ENCODE results near the gene S100A6. TPM values are rescaled to one million over a fixed set of nuclear protein-coding genes. Genes with fewer than 3 reads are reported as not detected.

The S100A6 gene
- total and polyA plus RNA-seq, 3 donors from 2014 or later, result 30.9 to 372 (median 57.4) TPM

- H3K4me1 ChIP-seq, result peaks cover 25% of the 10 kb centered on the region
- peak within 1 kb of the TSS; percentile 6 for H3K4me3 ChIP-seq
- peak within 1 kb of the TSS in 1 of 2 donors; percentile 80 for H3K27ac ChIP-seq
- H3K27me3 ChIP-seq, result no peaks in the 10 kb centered on the region
- H3K9me3 ChIP-seq, result no peaks in the 10 kb centered on the region
- DNase-seq, result peak; percentile 82
- TF ChIP-seq POLR2A (IDR thresholded peaks at IDR 0.05), result no peak
- TF ChIP-seq CTCF (IDR thresholded peaks at IDR 0.05), result no peak
- 59 to 63% methylated on average over 19 of the region's 19 CpGs for WGBS, 2 donors
- H3K36me3 ChIP-seq (ENCODE audit: low read depth, missing control alignments), result no peaks in the 10 kb centered on the region
- intact Hi-C loops (cut with DNase I; ENCODE audit: low total_unique reads), result no loop called here
These were observed 9.6 kb upstream of the S100A6 start, which contains the start of gene S100A4 for GRCh38 chr1:153545067-153546055. Gene S100A4, minus strand, starts transcription at chr1:153545806. Its CDS starts 1,012 bp downstream, at chr1:153544794.

GRCh38 chr1:153544453-153545066 lies 8.8 kb upstream of the S100A6 start:
- H3K27ac ChIP-seq, result peak overlapping the region in 1 of 2 donors; percentile 80
- no peaks in the 10 kb centered on the region for H3K27me3 ChIP-seq
- peaks cover 21% of the 10 kb centered on the region for H3K4me1 ChIP-seq
- H3K36me3 ChIP-seq (ENCODE audit: low read depth, missing control alignments), result no peaks in the 10 kb centered on the region
- TF ChIP-seq CTCF (IDR thresholded peaks at IDR 0.05) (no peak), POLR2A (IDR thresholded peaks at IDR 0.05) (no peak)
- 60 to 75% methylated on average over 6 to 10 of the region's 10 CpGs for WGBS, 2 donors
- no peak overlapping the region for H3K4me3 ChIP-seq
- H3K9me3 ChIP-seq, result no peaks in the 10 kb centered on the region
- intact Hi-C loops (cut with DNase I; ENCODE audit: low total_unique reads), result no loop called here
- no peak for DNase-seq

- Histone ChIP-seq H3K4me1 (peaks cover 13% of the 10 kb centered on the region), H3K4me3 (no peak overlapping the region), H3K9me3 (no peaks in the 10 kb centered on the region), H3K36me3 (ENCODE audit: low read depth, missing control alignments) (no peaks in the 10 kb centered on the region), H3K27me3 (no peaks in the 10 kb centered on the region), H3K27ac (no peak overlapping the region)
- WGBS, 2 donors, result 63 to 64% methylated on average over 4 of the region's 4 CpGs
- TF ChIP-seq POLR2A (IDR thresholded peaks at IDR 0.05) (no peak), CTCF (IDR thresholded peaks at IDR 0.05) (no peak)
- intact Hi-C loops (cut with DNase I; ENCODE audit: low total_unique reads), result no loop called here
- no peak for DNase-seq
These were observed 7.9 kb upstream of the S100A6 start for GRCh38 chr1:153543736-153544135.

- Histone ChIP-seq H3K4me1 (peaks cover 11% of the 10 kb centered on the region), H3K27me3 (no peaks in the 10 kb centered on the region), H3K4me3 (no peak overlapping the region), H3K36me3 (ENCODE audit: low read depth, missing control alignments) (no peaks in the 10 kb centered on the region), H3K9me3 (no peaks in the 10 kb centered on the region), H3K27ac (no peak overlapping the region)
- WGBS, 2 donors, result 80 to 82% methylated on average over 11 to 13 of the region's 13 CpGs
- no peak for DNase-seq
- intact Hi-C loops (cut with DNase I; ENCODE audit: low total_unique reads), result no loop called here
- TF ChIP-seq CTCF (IDR thresholded peaks at IDR 0.05) (no peak), POLR2A (IDR thresholded peaks at IDR 0.05) (no peak)
These were observed 7.3 kb upstream of the S100A6 start for GRCh38 chr1:153542956-153543711.
